Kidney (tissue), 14 donors: ENCODE measurements around the gene GLS. TPM values are rescaled to one million over a fixed set of nuclear protein-coding genes. Genes with fewer than 3 reads are reported as not detected.
A peak's percentile ranks its signal among the peaks of the same experiment; 100 is the strongest.

Experiments used
- DNase-seq, 5 donors: peaks; one replicate each; pipeline ENCODE4 v3.0.0-alpha.2; 2013 to 2020
- FAIRE-seq: peaks from 2 replicates; lab custom pipeline; 2012; peaks lifted over from hg19 to GRCh38; lab: Jason Lieb, UNC
- H3K27ac ChIP-seq, 2 donors: one replicate each; pipeline ENCODE4 v1.7.0; 2013; ENCODE audit warnings: low read depth in 2 of 2, low read length in 2 of 2, inconsistent platforms in 1 of 2
- H3K27me3 ChIP-seq: one replicate; pipeline ENCODE4 v1.7.1; 2013; ENCODE audit warnings: low read length, inconsistent platforms; ENCODE audit not compliant: control insufficient read depth, insufficient read depth
- H3K36me3 ChIP-seq, 3 donors: one replicate each; pipeline versions ENCODE4 v1.7.0 to v1.7.1; 2013; ENCODE audit warnings: low read length in 3 of 3, control low read depth in 1 of 3, inconsistent platforms in 1 of 3; ENCODE audit not compliant: insufficient read depth in 3 of 3, control insufficient read depth in 2 of 3
- H3K4me1 ChIP-seq, 3 donors: one replicate each; pipeline versions ENCODE4 v1.7.0 to v1.7.1; 2013; ENCODE audit warnings: low read length in 3 of 3, inconsistent platforms in 1 of 3, low read depth in 1 of 3; ENCODE audit not compliant: control insufficient read depth in 2 of 3, insufficient read depth in 2 of 3
- H3K4me3 ChIP-seq, 3 donors: one replicate each; pipeline versions ENCODE4 v1.7.0 to v1.8.1; 2013; ENCODE audit warnings: low read length in 3 of 3, control low read depth in 1 of 3, inconsistent platforms in 1 of 3
- H3K9ac ChIP-seq, 3 donors: one replicate each; pipeline versions ENCODE4 v1.7.0 to v1.7.1; 2013; ENCODE audit warnings: low read length in 3 of 3, control low read depth in 1 of 3, inconsistent platforms in 1 of 3
- H3K9me3 ChIP-seq, 3 donors: one replicate each; pipeline versions ENCODE4 v1.7.0 to v1.7.1; 2013; ENCODE audit warnings: low read length in 3 of 3, control low read depth in 1 of 3, inconsistent platforms in 1 of 3; ENCODE audit not compliant: control insufficient read depth in 2 of 3, insufficient read depth in 1 of 3
- CTCF ChIP-seq: IDR thresholded peaks from 3 replicates; pipeline ENCODE4 v1.5.1; 2012; ENCODE audit warnings: mild to moderate bottlenecking, moderate library complexity, borderline replicate concordance; ENCODE audit not compliant: insufficient read depth; ENCODE audit errors: extremely low read depth
- intact Hi-C: fragments of 100-400 bp; cut with DNase I; formaldehyde crosslinking; loops from one replicate; pipeline ENCODE4 v1.11.1; 2022
- polyA plus RNA-seq: library from polyadenylated mRNA; stranded (reverse); fragments of 350-450 nt; fragmentation: Illumina TruSeq; extraction: RNeasy Lipid Tissue Mini Kit (QIAGEN cat#74804); gene quantifications from one replicate; pipeline ENCODE4 v1.2.3, GENCODE V29; 2014; ENCODE audit warnings: low read depth, low replicate concordance; ENCODE audit not compliant: insufficient read depth
- total RNA-seq: library from RNA; stranded (reverse); fragmentation: NEBNext Ultra II Directional; extraction: Animal tissue kit (Norgen Biotek cat#: 25700); gene quantifications from one replicate; pipeline ENCODE4 v1.2.1, GENCODE V29; 2021
- donor health status: control.
- donor health status: control.
- donor health status: control.
- donor health status: control.
- donor health status: control.
- donor health status: DM: yes; HTN: yes; CAD: no.
- donor health status: Normal renal cell carcinoma (clear cell type).

GLS gene
- total and polyA plus RNA-seq, 2 donors from 2014 or later: 196 to 230 TPM

- no peaks in the 10 kb centered on the region for H3K27me3 ChIP-seq
- TF ChIP-seq CTCF: no peak
- peaks cover 24 to 52% (median 32%) of the 10 kb centered on the region in 3 donors for H3K36me3 ChIP-seq
- H3K4me3 ChIP-seq: no peak overlapping the region
- DNase-seq (no peak), FAIRE-seq (no peak)
- peaks cover 0 to 10% (median 0%) of the 10 kb centered on the region in 3 donors for H3K4me1 ChIP-seq
- no peak overlapping the region for H3K9ac ChIP-seq
- intact Hi-C loops: no loop called here
- no peaks in the 10 kb centered on the region for H3K9me3 ChIP-seq
- H3K27ac ChIP-seq: no peak overlapping the region
These were observed 127.7 kb downstream of the GLS start for GRCh38 chr2:191008286-191008685.

- peaks cover 0 to 14% (median 0%) of the 10 kb centered on the region in 3 donors for H3K4me1 ChIP-seq
- intact Hi-C loops: no loop called here
- FAIRE-seq (no peak), DNase-seq (no peak)
- no peak overlapping the region for H3K4me3 ChIP-seq
- H3K27ac ChIP-seq: no peak overlapping the region
- no peaks in the 10 kb centered on the region for H3K27me3 ChIP-seq
- peaks cover 18 to 38% (median 25%) of the 10 kb centered on the region in 3 donors for H3K36me3 ChIP-seq
- no peak overlapping the region for H3K9ac ChIP-seq
- H3K9me3 ChIP-seq: no peaks in the 10 kb centered on the region
- TF ChIP-seq CTCF: no peak
These were observed 129.1 kb downstream of the GLS start for GRCh38 chr2:191009541-191010374.

GRCh38 chr2:191010887-191011885, 130.6 kb downstream of the GLS start:
- H3K9ac ChIP-seq: no peak overlapping the region
- FAIRE-seq (no peak), DNase-seq (no peak)
- intact Hi-C loops: no loop called here
- H3K27ac ChIP-seq: no peak overlapping the region
- H3K4me1 ChIP-seq: peaks cover 0 to 15% (median 0%) of the 10 kb centered on the region in 3 donors
- TF ChIP-seq CTCF: no peak
- peak overlapping the region in 2 of 3 donors; percentile 5 to 17 for H3K4me3 ChIP-seq
- no peaks in the 10 kb centered on the region for H3K9me3 ChIP-seq
- H3K27me3 ChIP-seq: no peaks in the 10 kb centered on the region
- peaks cover 10 to 24% (median 13%) of the 10 kb centered on the region in 3 donors for H3K36me3 ChIP-seq
